PFSK-1 (cell line): ENCODE data around the gene B3GNT2.

ENCODE experiments used
- POLR2AphosphoS5 ChIP-seq: IDR thresholded peaks from 2 replicates; pipeline ENCODE4 v1.6.1; 2012; ENCODE audit warnings: low read depth, mild to moderate bottlenecking, control low read depth, low read length, moderate library complexity
- TAF1 ChIP-seq: IDR thresholded peaks from 2 replicates; pipeline ENCODE4 v1.6.1; 2012; ENCODE audit warnings: low read length, control low read depth, borderline replicate concordance; ENCODE audit not compliant: insufficient read depth
- TF ChIP-seq, protein P1 (sequence below), 2 experiments: IDR thresholded peaks; 2 replicates each; pipeline versions ENCODE4 v1.6.1 to v1.8.0; 2011 to 2012; ENCODE audit warnings: low read depth in 2 of 2, low read length in 2 of 2, control low read depth in 1 of 2, inconsistent platforms in 1 of 2, mild to moderate bottlenecking in 1 of 2, moderate library complexity in 1 of 2; ENCODE audit not compliant: insufficient read depth in 1 of 2

DNA sequence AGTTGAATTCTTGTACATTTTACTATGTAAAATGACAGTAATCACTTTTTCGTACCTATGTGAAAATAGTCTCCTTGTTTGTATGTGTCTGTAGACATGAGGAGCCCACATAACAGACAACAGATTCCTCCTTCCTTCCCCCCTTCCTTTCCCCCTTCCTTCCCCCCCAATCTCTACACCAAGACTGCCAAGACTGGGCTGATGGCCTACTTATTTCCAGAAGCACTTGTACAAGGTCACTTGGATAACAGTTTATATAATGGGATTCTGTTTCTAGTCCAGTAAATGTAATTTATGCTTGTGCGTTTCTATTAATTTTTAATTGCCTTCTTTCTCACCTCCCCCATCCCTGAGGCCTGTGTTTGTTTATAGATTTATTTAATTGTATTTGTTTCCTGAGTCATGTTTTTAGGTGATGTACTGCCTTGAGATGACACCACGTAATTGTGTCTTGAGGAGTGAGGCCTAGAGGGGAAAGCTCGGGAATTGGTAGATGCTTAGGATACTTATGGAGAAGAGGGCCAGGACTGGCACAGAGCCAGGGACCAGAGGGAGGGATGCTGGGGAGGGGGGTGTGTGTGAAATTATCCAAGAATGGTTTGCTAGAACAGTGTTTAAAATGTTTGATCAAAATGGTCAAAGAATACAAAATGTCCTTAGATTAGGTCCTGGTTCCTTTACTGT lies 12.3 kb downstream of the B3GNT2 start:
- TF ChIP-seq POLR2AphosphoS5 (no peak), TAF1 (no peak)
- TF ChIP-seq, protein P1, sequence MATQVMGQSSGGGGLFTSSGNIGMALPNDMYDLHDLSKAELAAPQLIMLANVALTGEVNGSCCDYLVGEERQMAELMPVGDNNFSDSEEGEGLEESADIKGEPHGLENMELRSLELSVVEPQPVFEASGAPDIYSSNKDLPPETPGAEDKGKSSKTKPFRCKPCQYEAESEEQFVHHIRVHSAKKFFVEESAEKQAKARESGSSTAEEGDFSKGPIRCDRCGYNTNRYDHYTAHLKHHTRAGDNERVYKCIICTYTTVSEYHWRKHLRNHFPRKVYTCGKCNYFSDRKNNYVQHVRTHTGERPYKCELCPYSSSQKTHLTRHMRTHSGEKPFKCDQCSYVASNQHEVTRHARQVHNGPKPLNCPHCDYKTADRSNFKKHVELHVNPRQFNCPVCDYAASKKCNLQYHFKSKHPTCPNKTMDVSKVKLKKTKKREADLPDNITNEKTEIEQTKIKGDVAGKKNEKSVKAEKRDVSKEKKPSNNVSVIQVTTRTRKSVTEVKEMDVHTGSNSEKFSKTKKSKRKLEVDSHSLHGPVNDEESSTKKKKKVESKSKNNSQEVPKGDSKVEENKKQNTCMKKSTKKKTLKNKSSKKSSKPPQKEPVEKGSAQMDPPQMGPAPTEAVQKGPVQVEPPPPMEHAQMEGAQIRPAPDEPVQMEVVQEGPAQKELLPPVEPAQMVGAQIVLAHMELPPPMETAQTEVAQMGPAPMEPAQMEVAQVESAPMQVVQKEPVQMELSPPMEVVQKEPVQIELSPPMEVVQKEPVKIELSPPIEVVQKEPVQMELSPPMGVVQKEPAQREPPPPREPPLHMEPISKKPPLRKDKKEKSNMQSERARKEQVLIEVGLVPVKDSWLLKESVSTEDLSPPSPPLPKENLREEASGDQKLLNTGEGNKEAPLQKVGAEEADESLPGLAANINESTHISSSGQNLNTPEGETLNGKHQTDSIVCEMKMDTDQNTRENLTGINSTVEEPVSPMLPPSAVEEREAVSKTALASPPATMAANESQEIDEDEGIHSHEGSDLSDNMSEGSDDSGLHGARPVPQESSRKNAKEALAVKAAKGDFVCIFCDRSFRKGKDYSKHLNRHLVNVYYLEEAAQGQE (IDR thresholded peaks at IDR 0.05; ENCODE audit: insufficient read depth in 1 of 2, low read depth in 2 of 2, low read length in 2 of 2): no peak
